T-cell (primary cell): ENCODE results near the gene SLC25A15. TPM values are rescaled to one million over a fixed set of nuclear protein-coding genes. Genes with fewer than 3 reads are reported as not detected.

Source experiments
- ATAC-seq, 4 experiments: fragments of 200-7000 bp in 3 of 4; fragments of 150-1000 bp in 1 of 4; cut with Tn5 transposase; replicated peaks in 1 of 4; 1 replicate in 3 of 4; 2 replicates in 1 of 4; pipeline ENCODE4 v1.10.0; 2021; ENCODE audit warnings: moderate library complexity in 3 of 4, mild to moderate bottlenecking in 2 of 4, moderate number of reproducible peaks in 1 of 4
- CTCF ChIA-PET, 2 donors: fragments of 300-600 bp; sonication (Branson Sonifier 250); formaldehyde crosslinking; loops; one replicate each; lab custom pipeline; 2022; ENCODE audit warnings: antibody characterized with exemption in 2 of 2; lab: Charles Lee
- POLR2A ChIA-PET, 2 donors: fragments of 300-600 bp; sonication (Branson Sonifier 250); formaldehyde crosslinking; loops; one replicate each; lab custom pipeline; 2022; ENCODE audit warnings: antibody characterized with exemption in 2 of 2; lab: Charles Lee
- DNase-seq, 35 experiments: peaks; one replicate each; pipeline versions ENCODE4 v3.0.0 to v3.0.0-alpha.2; 2013 to 2023
- H3K27ac ChIP-seq: one replicate; pipeline ENCODE4 v1.5.1; 2013; ENCODE audit warnings: low read length
- H3K27me3 ChIP-seq, 2 experiments: replicated peaks in 1 of 2; 1 replicate in 1 of 2; 2 replicates in 1 of 2; pipeline versions ENCODE4 v1.6.1 to v1.7.0; 2013; ENCODE audit warnings: low read length in 1 of 2, mixed read lengths in 1 of 2; ENCODE audit not compliant: control insufficient read depth in 2 of 2, insufficient read depth in 2 of 2; ENCODE audit errors: extremely low read depth in 1 of 2
- H3K36me3 ChIP-seq, 2 donors: 1 replicate in 1 of 2; 2 replicates in 1 of 2; pipeline versions ENCODE4 v1.6.1 to v1.7.0; 2013; ENCODE audit warnings: low read length in 1 of 2; ENCODE audit not compliant: control insufficient read depth in 2 of 2, insufficient read depth in 1 of 2; ENCODE audit errors: extremely low read depth in 1 of 2
- H3K4me1 ChIP-seq, 2 experiments: 1 replicate in 1 of 2; 2 replicates in 1 of 2; pipeline versions ENCODE4 v1.6.1 to v1.7.0; 2013; ENCODE audit warnings: low read length in 2 of 2, mixed read lengths in 1 of 2; ENCODE audit not compliant: insufficient read depth in 2 of 2, control insufficient read depth in 1 of 2; ENCODE audit errors: extremely low read depth in 1 of 2
- H3K4me3 ChIP-seq, 2 donors: 1 replicate in 1 of 2; 2 replicates in 1 of 2; pipeline versions ENCODE4 v1.5.1 to v1.7.0; 2013; ENCODE audit warnings: mild to moderate bottlenecking in 2 of 2, low read length in 1 of 2, moderate library complexity in 1 of 2; ENCODE audit not compliant: control insufficient read depth in 1 of 2; ENCODE audit errors: extremely low read depth in 1 of 2
- H3K9me3 ChIP-seq: 2 replicates; pipeline ENCODE4 v1.7.0; 2013
- H3K27ac Mint-ChIP-seq, 2 donors: one replicate each; pipeline ENCODE4 v1.8.0; 2020 to 2021; ENCODE audit warnings: mild to moderate bottlenecking in 2 of 2, mixed read lengths in 2 of 2
- H3K27me3 Mint-ChIP-seq, 2 donors: one replicate each; pipeline ENCODE4 v1.8.0; 2021 to 2022; ENCODE audit warnings: mixed read lengths in 2 of 2
- H3K36me3 Mint-ChIP-seq: one replicate; pipeline ENCODE4 v1.8.0; 2021; ENCODE audit warnings: mixed read lengths
- H3K4me1 Mint-ChIP-seq, 3 donors: one replicate each; pipeline ENCODE4 v1.8.0; 2020 to 2022; ENCODE audit warnings: mixed read lengths in 3 of 3, mild to moderate bottlenecking in 1 of 3
- H3K4me3 Mint-ChIP-seq, 3 donors: one replicate each; pipeline ENCODE4 v1.8.0; 2020 to 2022; ENCODE audit warnings: mild to moderate bottlenecking in 3 of 3, mixed read lengths in 3 of 3, moderate library complexity in 3 of 3
- H3K9me3 Mint-ChIP-seq, 3 donors: one replicate each; pipeline ENCODE4 v1.8.0; 2020 to 2022; ENCODE audit warnings: mixed read lengths in 3 of 3
- WGBS: methylation state at CpG from one replicate; pipeline ENCODE4 v1.1.5; 2013; ENCODE audit warnings: missing lambda C conversion rate; ENCODE audit not compliant: insufficient coverage; 5-methylcytosine and 5-hydroxymethylcytosine counted together
- total RNA-seq, 35 experiments: library from RNA in 6 of 35; stranded (reverse) in 6 of 35; fragments of 120-200 nt in 1 of 35; gene quantifications; one replicate each; pipeline versions ENCODE4 v1.2.1 to v1.2.4 and lab custom pipeline; 2013 to 2026

The SLC25A15 gene
- total RNA-seq (10 to 100 TPM in 3 of 5 donors, 1 to 10 TPM in 2; 6.1 to 13.4 (median 10.2) TPM), total RNA-seq (lab: John Stamatoyannopoulos, UW) (5.6 to 49.8 (median 17.1) reads per million in 29 experiments)
- total RNA-seq (2013), result 9.8 TPM

GRCh38 chr13:40789275-40790153 lies at the start of gene SLC25A15:
TSS of gene SLC25A15 (plus strand) at chr13:40789611. CDS start at chr13:40793227, 3,616 bp downstream.
- Mint-ChIP-seq H3K36me3 (peaks cover 3% of the 10 kb centered on the region), H3K4me1 (peaks cover 5 to 47% (median 46%) of the 10 kb centered on the region in 3 donors), H3K9me3 (no peaks in the 10 kb centered on the region), H3K27me3 (no peaks in the 10 kb centered on the region), H3K4me3 (peak within 1 kb of the TSS; percentile 68 to 81 (median 78)), H3K27ac (peak within 1 kb of the TSS; percentile 71 to 87)
- Histone ChIP-seq H3K27me3 (no peaks in the 10 kb centered on the region), H3K4me1 (peaks cover 2 to 20% of the 10 kb centered on the region in 2 experiments), H3K36me3 (peaks cover 0 to 3% of the 10 kb centered on the region in 2 donors), H3K4me3 (peak within 1 kb of the TSS; percentile 65 to 72), H3K9me3 (no peaks in the 10 kb centered on the region), H3K27ac (peak within 1 kb of the TSS; percentile 73)
- POLR2A ChIA-PET, result no interaction called here
- CTCF ChIA-PET, result interaction anchor here (0.8 to 2.3 kb wide), 4 partner anchors 10 to 132 kb away, joined by 3 to 5 read pairs (median 5); no protein-coding TSS in a partner anchor
- ATAC-seq, result peak; percentile 93 to 94 (median 93)
- WGBS, result 5% methylated on average over 101 of the region's 101 CpGs
- DNase-seq, result peak; percentile 28 to 81 (median 63)

- ATAC-seq (no peak), DNase-seq (peak in 1 of 35 experiments; percentile 7)
- H3K4me1 Mint-ChIP-seq, result peaks cover 0 to 8% (median 3%) of the 10 kb centered on the region in 3 donors
- POLR2A ChIA-PET, result no interaction called here
- WGBS, result no CpG with 5 or more reads among the region's 1 CpG
- H3K4me3 Mint-ChIP-seq, result no peak overlapping the region
- H3K27ac Mint-ChIP-seq, result no peak overlapping the region
- Histone ChIP-seq H3K4me1 (no peaks in the 10 kb centered on the region), H3K36me3 (peaks cover 7 to 26% of the 10 kb centered on the region in 2 donors), H3K4me3 (no peak overlapping the region), H3K27ac (no peak overlapping the region), H3K9me3 (no peaks in the 10 kb centered on the region), H3K27me3 (no peaks in the 10 kb centered on the region)
- no peaks in the 10 kb centered on the region for H3K27me3 Mint-ChIP-seq
- peaks cover 31% of the 10 kb centered on the region for H3K36me3 Mint-ChIP-seq
- CTCF ChIA-PET, result interaction anchor here in 1 of 2 donors (1.3 kb wide), 1 partner anchor 680 kb away, joined by 5 read pairs; no protein-coding TSS in a partner anchor
- no peaks in the 10 kb centered on the region for H3K9me3 Mint-ChIP-seq
These were observed 40.1 kb upstream of the SLC25A15 start for GRCh38 chr13:40749327-40749726.

- ChIA-PET POLR2A (no interaction called here), CTCF (no interaction called here)
- Histone ChIP-seq H3K27me3 (no peaks in the 10 kb centered on the region), H3K36me3 (peaks cover 3 to 47% of the 10 kb centered on the region in 2 donors), H3K27ac (no peak overlapping the region), H3K9me3 (no peaks in the 10 kb centered on the region), H3K4me3 (no peak overlapping the region), H3K4me1 (no peaks in the 10 kb centered on the region)
- Mint-ChIP-seq H3K4me1 (peaks cover 0 to 2% (median 1%) of the 10 kb centered on the region in 3 donors), H3K27ac (no peak overlapping the region), H3K27me3 (no peaks in the 10 kb centered on the region), H3K36me3 (peaks cover 44% of the 10 kb centered on the region), H3K9me3 (no peaks in the 10 kb centered on the region), H3K4me3 (no peak overlapping the region)
- ATAC-seq (no peak), DNase-seq (no peak)
- 90% methylated on average over 2 of the region's 7 CpGs for WGBS
These were observed 34.2 kb upstream of the SLC25A15 start for GRCh38 chr13:40755082-40755700.

GRCh38 chr13:40756042-40756441 lies 33.4 kb upstream of the SLC25A15 start:
- Mint-ChIP-seq H3K9me3 (no peaks in the 10 kb centered on the region), H3K36me3 (peaks cover 43% of the 10 kb centered on the region), H3K4me1 (peaks cover 0 to 5% (median 2%) of the 10 kb centered on the region in 3 donors), H3K27me3 (no peaks in the 10 kb centered on the region), H3K4me3 (no peak overlapping the region), H3K27ac (no peak overlapping the region)
- no peak overlapping the region for H3K27ac ChIP-seq
- WGBS, result no CpG with 5 or more reads among the region's 1 CpG
- ChIA-PET CTCF (no interaction called here), POLR2A (no interaction called here)
- peaks cover 3 to 53% of the 10 kb centered on the region in 2 donors for H3K36me3 ChIP-seq
- no peak for ATAC-seq
- no peak overlapping the region for H3K4me3 ChIP-seq
- no peak for DNase-seq
- H3K9me3 ChIP-seq, result no peaks in the 10 kb centered on the region
- H3K4me1 ChIP-seq, result no peaks in the 10 kb centered on the region
- no peaks in the 10 kb centered on the region for H3K27me3 ChIP-seq

GRCh38 chr13:40758811-40759210 lies 30.6 kb upstream of the SLC25A15 start:
- Mint-ChIP-seq H3K36me3 (peaks cover 30% of the 10 kb centered on the region), H3K9me3 (no peaks in the 10 kb centered on the region), H3K4me3 (no peak overlapping the region), H3K27ac (no peak overlapping the region), H3K27me3 (no peaks in the 10 kb centered on the region), H3K4me1 (peaks cover 16 to 20% (median 20%) of the 10 kb centered on the region in 3 donors)
- ATAC-seq (no peak), DNase-seq (no peak)
- ChIA-PET CTCF (interaction anchor here in 1 of 2 donors (0.6 kb wide), 1 partner anchor 79 kb away, joined by 3 read pairs; no protein-coding TSS in a partner anchor), POLR2A (no interaction called here)
- Histone ChIP-seq H3K4me3 (no peak overlapping the region), H3K27me3 (no peaks in the 10 kb centered on the region), H3K27ac (no peak overlapping the region), H3K4me1 (no peaks in the 10 kb centered on the region), H3K9me3 (no peaks in the 10 kb centered on the region), H3K36me3 (peaks cover 3 to 42% of the 10 kb centered on the region in 2 donors)
- WGBS, result 100% methylated on average over 2 of the region's 4 CpGs

- ChIA-PET POLR2A (interaction anchor here in 1 of 2 donors (0.6 kb wide), 1 partner anchor 123 kb away, joined by 7 read pairs; no protein-coding TSS in a partner anchor), CTCF (interaction anchor here in 1 of 2 donors (0.6 kb wide), 1 partner anchor 15 kb away, joined by 5 read pairs; no protein-coding TSS in a partner anchor)
- no peaks in the 10 kb centered on the region for H3K9me3 ChIP-seq
- H3K4me1 Mint-ChIP-seq, result peaks cover 29 to 51% (median 46%) of the 10 kb centered on the region in 3 donors
- no peak for DNase-seq
- WGBS, result no CpG with 5 or more reads among the region's 1 CpG
- peak overlapping the region; percentile 8 to 23 for H3K27ac Mint-ChIP-seq
- ATAC-seq, result no peak
- peaks cover 18% of the 10 kb centered on the region for H3K36me3 Mint-ChIP-seq
- H3K27me3 ChIP-seq, result no peaks in the 10 kb centered on the region
- H3K4me1 ChIP-seq, result peaks cover 0 to 4% of the 10 kb centered on the region in 2 experiments
- H3K4me3 ChIP-seq, result no peak overlapping the region
- no peaks in the 10 kb centered on the region for H3K27me3 Mint-ChIP-seq
- H3K36me3 ChIP-seq, result peaks cover 0 to 48% of the 10 kb centered on the region in 2 donors
- no peak overlapping the region for H3K27ac ChIP-seq
- no peaks in the 10 kb centered on the region for H3K9me3 Mint-ChIP-seq
- no peak overlapping the region for H3K4me3 Mint-ChIP-seq
These were observed 26.6 kb upstream of the SLC25A15 start for GRCh38 chr13:40762849-40763248.
